ENCODE results near the gene VAPA.

GRCh38 chr18:9876867-9877654, 36.8 kb upstream of the VAPA start:
- TF ChIP-seq SUZ12 (IDR thresholded peaks at IDR 0.05) = no peak
- TF ChIP-seq BHLHE40 (IDR thresholded peaks at IDR 0.05; ENCODE audit: borderline replicate concordance) = no peak

Data from HEK293T (cell line).